ENCODE data around the gene C17orf100.

DNA sequence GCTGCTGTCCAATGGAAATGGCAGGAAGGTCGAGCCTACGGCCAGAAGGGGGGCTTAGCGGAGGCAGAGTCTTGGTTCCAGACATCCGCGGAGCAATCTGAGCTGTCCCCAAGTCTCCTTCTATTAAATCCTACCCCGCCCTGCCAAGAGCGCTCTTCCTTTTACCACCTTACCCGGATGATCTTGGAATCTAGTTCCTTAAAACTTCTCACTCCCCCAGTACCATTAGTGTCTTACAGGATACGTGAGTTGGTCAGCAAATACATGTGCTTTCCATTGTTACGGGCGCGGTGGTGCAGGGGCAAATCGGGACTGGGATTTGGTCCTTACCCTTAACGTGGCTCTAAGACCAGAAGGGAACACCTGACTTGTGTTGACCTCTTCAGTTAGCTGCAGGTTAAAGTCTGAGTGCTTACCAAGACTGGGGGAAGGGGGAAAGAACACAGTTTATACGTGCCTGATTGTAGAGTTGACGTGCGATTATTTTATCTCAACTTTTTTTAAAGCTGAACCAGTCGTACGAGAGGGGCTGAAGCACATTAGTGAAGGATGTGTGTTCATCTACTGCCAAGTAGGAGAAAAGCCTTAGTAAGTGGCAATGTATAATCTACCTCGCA is 10.2 kb upstream of the C17orf100 start:
- TF ChIP-seq POLR2A (IDR thresholded peaks at IDR 0.05) = no peak
- TF ChIP-seq, protein P1, sequence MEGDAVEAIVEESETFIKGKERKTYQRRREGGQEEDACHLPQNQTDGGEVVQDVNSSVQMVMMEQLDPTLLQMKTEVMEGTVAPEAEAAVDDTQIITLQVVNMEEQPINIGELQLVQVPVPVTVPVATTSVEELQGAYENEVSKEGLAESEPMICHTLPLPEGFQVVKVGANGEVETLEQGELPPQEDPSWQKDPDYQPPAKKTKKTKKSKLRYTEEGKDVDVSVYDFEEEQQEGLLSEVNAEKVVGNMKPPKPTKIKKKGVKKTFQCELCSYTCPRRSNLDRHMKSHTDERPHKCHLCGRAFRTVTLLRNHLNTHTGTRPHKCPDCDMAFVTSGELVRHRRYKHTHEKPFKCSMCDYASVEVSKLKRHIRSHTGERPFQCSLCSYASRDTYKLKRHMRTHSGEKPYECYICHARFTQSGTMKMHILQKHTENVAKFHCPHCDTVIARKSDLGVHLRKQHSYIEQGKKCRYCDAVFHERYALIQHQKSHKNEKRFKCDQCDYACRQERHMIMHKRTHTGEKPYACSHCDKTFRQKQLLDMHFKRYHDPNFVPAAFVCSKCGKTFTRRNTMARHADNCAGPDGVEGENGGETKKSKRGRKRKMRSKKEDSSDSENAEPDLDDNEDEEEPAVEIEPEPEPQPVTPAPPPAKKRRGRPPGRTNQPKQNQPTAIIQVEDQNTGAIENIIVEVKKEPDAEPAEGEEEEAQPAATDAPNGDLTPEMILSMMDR (IDR thresholded peaks at IDR 0.05) = no peak
